GM12891 (cell line): Measurements from ENCODE around the gene TRIO.

Source experiments
- POLR2A ChIP-seq: IDR thresholded peaks from 2 replicates; pipeline ENCODE4 v1.6.1; 2011; ENCODE audit warnings: low read depth, low read length, control low read depth
- POLR2AphosphoS5 ChIP-seq: IDR thresholded peaks from 2 replicates; pipeline ENCODE4 v1.6.1; 2011; ENCODE audit warnings: low read depth, low read length, control low read depth
- TAF1 ChIP-seq: IDR thresholded peaks from 2 replicates; pipeline ENCODE4 v1.6.1; 2011; ENCODE audit warnings: low read depth, low read length, control low read depth

DNA sequence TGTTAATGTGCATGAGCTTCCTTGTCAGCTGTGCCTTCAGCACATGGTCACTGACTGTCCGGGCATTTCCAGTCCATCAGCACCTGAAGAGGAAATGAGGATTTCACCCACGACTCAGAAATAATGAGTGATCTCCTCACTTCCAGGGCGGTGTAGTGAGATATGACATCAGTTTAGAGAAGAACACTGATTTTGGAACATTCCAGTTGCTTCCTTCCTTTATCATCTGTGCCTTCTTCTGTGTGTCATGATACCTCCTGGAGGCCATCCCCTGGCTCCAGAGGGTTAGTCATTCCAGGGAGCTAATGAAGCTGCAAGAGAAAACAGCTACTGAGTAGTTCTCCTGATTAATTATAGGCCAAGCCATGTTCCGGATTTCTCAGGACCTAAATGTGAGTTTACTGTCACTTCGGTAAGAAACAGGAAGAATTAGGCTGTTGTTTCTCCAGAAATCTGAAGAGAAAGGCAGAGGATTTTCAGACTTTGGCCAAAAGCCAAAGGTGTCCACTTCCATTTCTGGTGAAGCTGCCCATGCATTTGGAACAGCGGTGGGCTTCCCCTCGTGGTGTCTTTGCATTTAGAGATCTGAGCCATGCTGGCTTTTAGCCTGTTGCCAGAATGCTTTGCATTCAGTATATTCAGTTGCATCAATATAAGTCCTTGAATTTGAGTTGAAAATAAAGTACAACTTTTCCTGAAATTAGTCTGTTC lies 277.1 kb downstream of the TRIO start:
- TF ChIP-seq POLR2A = no peak
- no peak for TF ChIP-seq TAF1
- no peak for TF ChIP-seq POLR2AphosphoS5
